BLaER1 treated with 17β-estradiol and CSF1 and Interleukin-3, amounts not matched to agents 10 nM and 100 nM (cell line): ENCODE measurements around the gene RPL11.
"Not testable (repeated sequence)": the region's sequence is repeated elsewhere in the genome, so short reads cannot be mapped to it uniquely, and the experiment has no call there.

ENCODE experiments used
- H3K27ac ChIP-seq, 11 experiments: shearing (Covaris generic); formaldehyde crosslinking; 2 replicates each; pipeline ENCODE4 v1.8.1; 2022
- H3K27me3 ChIP-seq, 11 experiments: shearing (Covaris generic); formaldehyde crosslinking; 2 replicates each; pipeline ENCODE4 v1.8.1; 2022
- H3K36me3 ChIP-seq, 11 experiments: shearing (Covaris generic); formaldehyde crosslinking; 2 replicates each; pipeline ENCODE4 v1.8.1; 2022
- H3K4me1 ChIP-seq, 10 experiments: shearing (Covaris generic); formaldehyde crosslinking; 2 replicates each; pipeline ENCODE4 v1.8.1; 2022
- H3K4me2 ChIP-seq, 11 experiments: shearing (Covaris generic); formaldehyde crosslinking; 2 replicates each; pipeline ENCODE4 v1.8.1; 2022
- H3K4me3 ChIP-seq, 10 experiments: shearing (Covaris generic); formaldehyde crosslinking; 2 replicates each; pipeline ENCODE4 v1.8.1; 2022
- H3K9ac ChIP-seq, 11 experiments: shearing (Covaris generic); formaldehyde crosslinking; 2 replicates each; pipeline ENCODE4 v1.8.1; 2022
- H3K9me3 ChIP-seq, 11 experiments: shearing (Covaris generic); formaldehyde crosslinking; replicated peaks in 1 of 11; 2 replicates each; pipeline ENCODE4 v1.8.1; 2022
- H4K20me1 ChIP-seq, 11 experiments: shearing (Covaris generic); formaldehyde crosslinking; 2 replicates each; pipeline ENCODE4 v1.8.1; 2022
- Cebpa-rat ChIP-seq, 11 experiments: shearing (Covaris generic); IDR thresholded peaks; 2 replicates each; pipeline ENCODE4 v1.8.1; 2022

The RPL11 gene

GRCh38 chr1:23732363-23733224, 41.0 kb downstream of the RPL11 start:
- Histone ChIP-seq H3K27ac (no peak overlapping the region), H3K4me2 (peak overlapping the region in 4 of 11 experiments; percentile 9 to 39 (median 32); a peak in 6 of 22 replicates), H3K27me3 (no peaks in the 10 kb centered on the region)

DNA sequence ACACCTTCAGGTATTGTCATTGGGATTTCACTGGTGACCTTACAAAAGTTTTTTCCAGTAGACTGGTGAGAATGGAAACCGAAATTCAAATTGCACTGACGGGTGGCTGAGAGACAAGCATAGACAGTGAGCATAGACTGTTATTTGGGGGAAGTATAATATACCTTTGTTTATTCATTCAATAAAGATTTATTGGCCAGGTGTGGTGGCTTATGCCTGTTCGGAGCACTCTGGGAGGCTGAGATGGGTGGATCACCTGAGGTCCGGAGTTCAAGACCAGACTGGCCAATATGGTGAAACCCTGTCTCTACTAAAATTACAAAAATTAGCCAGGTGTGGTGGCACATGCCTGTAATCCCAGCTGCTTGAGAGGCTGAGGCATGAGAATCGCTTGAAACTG, 41.7 kb downstream of the RPL11 start:
- H3K27me3 ChIP-seq, H3K9me3 ChIP-seq, H3K27ac ChIP-seq, H3K4me2 ChIP-seq, H3K4me3 ChIP-seq, H3K9ac ChIP-seq: not testable (repeated sequence)
- Histone ChIP-seq H4K20me1 (peaks cover 0 to 63% (median 11%) of the 10 kb centered on the region in 11 experiments; a peak in 12 of 22 replicates), H3K36me3 (peaks cover 0 to 14% (median 0%) of the 10 kb centered on the region in 11 experiments; a peak in 6 of 22 replicates), H3K4me1 (peaks cover 12 to 33% (median 17%) of the 10 kb centered on the region in 10 experiments)

More at GRCh38 chr1:23732363-23733224, 41.0 kb downstream of the RPL11 start:
- peaks cover 0 to 14% (median 0%) of the 10 kb centered on the region in 11 experiments; a peak in 6 of 22 replicates for H3K36me3 ChIP-seq
- TF ChIP-seq Cebpa-rat (IDR thresholded peaks at IDR 0.05) = no peak
- no peaks in the 10 kb centered on the region for H3K9me3 ChIP-seq
- H3K4me1 ChIP-seq = peaks cover 19 to 40% (median 24%) of the 10 kb centered on the region in 10 experiments
- H4K20me1 ChIP-seq = peaks cover 0 to 63% (median 12%) of the 10 kb centered on the region in 11 experiments; a peak in 12 of 22 replicates
- H3K9ac ChIP-seq = no peak overlapping the region
- no peak overlapping the region for H3K4me3 ChIP-seq

GRCh38 chr1:23736437-23737134, 45.0 kb downstream of the RPL11 start:
- Histone ChIP-seq H3K27me3 (no peaks in the 10 kb centered on the region), H3K4me1 (peaks cover 0 to 10% (median 2%) of the 10 kb centered on the region in 10 experiments; a peak in 8 of 20 replicates), H3K4me2 (no peak overlapping the region), H3K27ac (no peak overlapping the region), H3K9me3 (no peaks in the 10 kb centered on the region), H3K9ac (no peak overlapping the region), H3K36me3 (peaks cover 0 to 13% (median 0%) of the 10 kb centered on the region in 11 experiments; a peak in 5 of 22 replicates), H3K4me3 (no peak overlapping the region), H4K20me1 (peaks cover 0 to 31% (median 0%) of the 10 kb centered on the region in 11 experiments; a peak in 3 of 22 replicates)
- no peak for TF ChIP-seq Cebpa-rat (IDR thresholded peaks at IDR 0.05)

- Histone ChIP-seq H3K4me1 (peaks cover 21 to 30% (median 28%) of the 10 kb centered on the region in 10 experiments), H3K4me3 (no peak overlapping the region), H3K36me3 (peaks cover 8 to 16% (median 9%) of the 10 kb centered on the region in 11 experiments; a peak in 20 of 22 replicates), H3K4me2 (no peak overlapping the region), H4K20me1 (peaks cover 25 to 41% (median 32%) of the 10 kb centered on the region in 11 experiments), H3K27ac (no peak overlapping the region), H3K9ac (no peak overlapping the region), H3K9me3 (no peaks in the 10 kb centered on the region), H3K27me3 (no peaks in the 10 kb centered on the region)
- no peak for TF ChIP-seq Cebpa-rat (IDR thresholded peaks at IDR 0.05)
These were observed 50.0 kb downstream of the RPL11 start for GRCh38 chr1:23741609-23742008.

DNA sequence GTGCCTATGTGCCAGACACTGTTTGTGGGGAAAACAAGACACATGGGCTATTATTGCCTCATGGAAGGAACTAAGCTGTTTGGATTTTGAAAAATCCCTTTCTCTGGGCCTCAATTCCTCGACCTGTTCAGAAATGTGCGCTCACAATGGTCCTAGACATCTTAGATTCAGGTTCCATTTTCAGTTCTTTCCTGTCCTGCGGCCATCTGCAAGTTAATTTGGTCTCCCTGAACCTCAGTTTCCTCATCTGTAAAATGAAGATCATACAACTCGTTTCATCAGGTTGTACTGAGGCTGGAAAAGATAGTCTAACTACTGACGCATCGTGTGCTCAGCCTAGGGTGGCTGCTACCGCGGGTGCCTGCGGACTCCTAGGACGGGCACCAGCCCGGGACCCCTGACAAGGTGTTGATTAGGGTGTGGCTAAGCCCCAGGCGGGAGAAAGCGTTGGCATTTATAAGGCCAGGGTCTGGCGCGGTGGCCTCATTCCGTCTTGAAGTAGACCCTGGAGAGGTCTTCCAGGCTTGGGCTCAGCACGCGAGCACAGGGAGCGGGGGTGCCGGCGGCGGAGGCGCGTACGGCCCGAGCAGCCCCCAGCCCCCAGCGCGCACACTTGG, 51.2 kb downstream of the RPL11 start:
- no peaks in the 10 kb centered on the region for H3K9me3 ChIP-seq
- H3K36me3 ChIP-seq = peaks cover 15 to 24% (median 20%) of the 10 kb centered on the region in 11 experiments; a peak in 21 of 22 replicates
- peak overlapping the region; percentile 90 to 99 (median 97) for H3K4me3 ChIP-seq
- peak overlapping the region; percentile 81 to 98 (median 92) for H3K4me2 ChIP-seq
- peaks cover 25 to 41% (median 38%) of the 10 kb centered on the region in 10 experiments for H3K4me1 ChIP-seq
- H3K27ac ChIP-seq = peak overlapping the region; percentile 90 to 96 (median 93)
- H4K20me1 ChIP-seq = peaks cover 37 to 49% (median 43%) of the 10 kb centered on the region in 11 experiments
- H3K27me3 ChIP-seq = no peaks in the 10 kb centered on the region
- H3K9ac ChIP-seq = peak overlapping the region; percentile 86 to 98 (median 94)
- TF ChIP-seq Cebpa-rat (IDR thresholded peaks at IDR 0.05) = no peak

DNA sequence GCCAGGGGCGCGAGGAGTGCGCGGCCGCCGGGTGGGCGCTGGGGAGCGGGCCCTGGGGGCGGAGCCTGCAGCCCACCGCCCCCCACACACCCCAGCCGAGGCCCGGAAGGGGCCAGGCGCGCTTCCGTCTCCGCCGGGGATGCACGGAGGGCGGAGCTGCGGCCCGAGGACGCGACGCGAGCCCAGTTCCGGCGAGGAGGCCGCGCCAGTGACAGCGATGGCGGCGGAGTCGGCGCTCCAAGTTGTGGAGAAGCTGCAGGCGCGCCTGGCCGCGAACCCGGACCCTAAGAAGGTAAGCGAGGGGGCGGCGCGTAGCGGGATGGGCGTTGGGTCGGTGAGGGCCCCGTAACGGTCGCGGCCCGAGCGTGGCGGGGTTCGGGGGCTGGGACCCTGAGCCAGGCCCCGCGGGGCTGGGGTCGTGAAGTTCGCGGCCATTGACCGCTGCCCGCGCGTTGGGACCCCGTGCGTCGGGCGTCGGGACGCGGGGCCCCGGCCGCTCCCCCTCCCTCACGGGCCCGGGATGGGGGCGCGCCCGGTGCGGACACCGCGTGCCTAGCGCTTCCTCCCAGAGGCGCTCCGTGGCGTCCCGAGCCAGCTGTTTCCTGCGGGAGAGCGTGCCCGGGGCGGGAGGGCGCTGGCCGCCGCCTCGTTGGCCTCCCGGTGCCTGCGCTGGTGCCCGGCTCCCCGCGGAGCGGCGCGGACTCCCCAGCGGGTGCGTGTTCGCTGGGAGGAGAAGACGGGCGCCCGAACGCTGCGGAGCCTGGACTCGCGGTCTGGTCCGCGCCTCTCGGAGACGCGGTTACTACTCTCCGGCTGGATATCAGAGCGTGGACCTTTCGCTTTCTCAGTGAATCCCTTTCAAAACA, 51.9 kb downstream of the RPL11 start, which contains the start of gene ELOA:
ELOA (plus strand) TSS at position 185 of the 866 bp plus-strand sequence; CDS start at position 218, 33 bp downstream.
- no peaks in the 10 kb centered on the region for H3K9me3 ChIP-seq
- peak within 1 kb of the TSS; percentile 90 to 99 (median 97) for H3K4me3 ChIP-seq
- H3K4me2 ChIP-seq = peak within 1 kb of the TSS; percentile 83 to 98 (median 92)
- peaks cover 45 to 52% (median 51%) of the 10 kb centered on the region in 11 experiments for H4K20me1 ChIP-seq
- no peak for TF ChIP-seq Cebpa-rat (IDR thresholded peaks at IDR 0.05)
- H3K4me1 ChIP-seq = peaks cover 25 to 48% (median 40%) of the 10 kb centered on the region in 10 experiments
- H3K9ac ChIP-seq = peak within 1 kb of the TSS; percentile 86 to 98 (median 94)
- H3K36me3 ChIP-seq = peaks cover 15 to 32% (median 22%) of the 10 kb centered on the region in 11 experiments; a peak in 21 of 22 replicates
- peak within 1 kb of the TSS; percentile 90 to 96 (median 93) for H3K27ac ChIP-seq
- no peaks in the 10 kb centered on the region for H3K27me3 ChIP-seq

DNA sequence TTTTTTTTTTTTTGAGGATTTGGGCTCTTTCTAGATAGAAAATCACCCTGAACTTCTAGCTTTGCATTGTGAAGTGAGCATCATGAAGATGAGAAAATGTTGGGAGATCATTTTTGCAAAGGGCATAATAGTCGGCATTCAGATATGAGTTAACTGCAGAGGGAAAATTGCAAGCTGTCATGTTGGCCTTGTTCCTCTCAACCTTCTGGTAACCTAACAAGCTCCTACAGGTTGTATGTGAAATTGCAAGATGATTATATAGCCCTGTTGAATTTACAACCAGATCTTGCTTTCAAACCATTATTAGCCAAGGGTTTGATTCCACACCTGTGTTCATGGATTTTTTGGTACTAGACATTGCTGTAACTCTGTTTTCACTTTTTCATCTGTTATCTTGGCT, 53.9 kb downstream of the RPL11 start:
- Histone ChIP-seq H3K4me3 (peak overlapping the region in 7 of 10 experiments; percentile 96 to 99 (median 97); a peak in 5 of 20 replicates), H3K27ac (0 out of 22 replicates have a peak overlapping the region, but pooled peaks of 1 of the 11 experiments have one; percentile 93), H3K9me3 (no peaks in the 10 kb centered on the region), H3K4me1 (peaks cover 25 to 51% (median 40%) of the 10 kb centered on the region in 10 experiments), H3K27me3 (no peaks in the 10 kb centered on the region), H4K20me1 (peaks cover 59 to 72% (median 67%) of the 10 kb centered on the region in 11 experiments), H3K9ac (peak overlapping the region in 1 of 11 experiments; percentile 94; a peak in 3 of 22 replicates), H3K36me3 (peaks cover 33 to 52% (median 39%) of the 10 kb centered on the region in 11 experiments), H3K4me2 (peak overlapping the region; percentile 83 to 97 (median 92))
- TF ChIP-seq Cebpa-rat (IDR thresholded peaks at IDR 0.05) = no peak
